ENCODE data around the gene SCUBE3. TPM values are rescaled to one million over a fixed set of nuclear protein-coding genes. Genes with fewer than 3 reads are reported as not detected.

Gene SCUBE3
- total RNA-seq, 1 donor from 2014 or later, result 0.37 TPM

- peak; percentile 33 for DNase-seq (ENCODE audit: low spot score)
Measured at GRCh38 chr6:35181933-35182612, 31.7 kb upstream of the SCUBE3 start.

- DNase-seq (ENCODE audit: low spot score), result no peak
Measured at GRCh38 chr6:35183281-35183680, 30.5 kb upstream of the SCUBE3 start.

GRCh38 chr6:35183935-35184334, 29.8 kb upstream of the SCUBE3 start:
- DNase-seq (ENCODE audit: low spot score), result no peak

- DNase-seq (ENCODE audit: low spot score), result no peak
Measured at GRCh38 chr6:35184580-35185301, 29.0 kb upstream of the SCUBE3 start.

- no peak for DNase-seq (ENCODE audit: low spot score)
Measured at GRCh38 chr6:35185302-35185681, 28.5 kb upstream of the SCUBE3 start.

GRCh38 chr6:35185971-35186370, 27.8 kb upstream of the SCUBE3 start:
- no peak for DNase-seq (ENCODE audit: low spot score)

- DNase-seq (ENCODE audit: low spot score), result no peak
Measured at GRCh38 chr6:35186571-35186970, 27.2 kb upstream of the SCUBE3 start.

- DNase-seq (ENCODE audit: low spot score), result no peak
Measured at GRCh38 chr6:35188886-35189285, 24.9 kb upstream of the SCUBE3 start.

GRCh38 chr6:35190306-35190705, 23.4 kb upstream of the SCUBE3 start:
- no peak for DNase-seq (ENCODE audit: low spot score)

GRCh38 chr6:35191889-35192288, 21.9 kb upstream of the SCUBE3 start:
- DNase-seq (ENCODE audit: low spot score), result no peak

GRCh38 chr6:35192301-35192860, 21.4 kb upstream of the SCUBE3 start:
- DNase-seq (ENCODE audit: low spot score), result no peak

GRCh38 chr6:35194390-35194789, 19.4 kb upstream of the SCUBE3 start:
- no peak for DNase-seq (ENCODE audit: low spot score)

GRCh38 chr6:35195120-35195780, 18.5 kb upstream of the SCUBE3 start:
- no peak for DNase-seq (ENCODE audit: low spot score)

GRCh38 chr6:35197196-35197595, 16.6 kb upstream of the SCUBE3 start:
- DNase-seq (ENCODE audit: low spot score), result no peak

- no peak for DNase-seq (ENCODE audit: low spot score)
Measured at GRCh38 chr6:35199866-35200265, 13.9 kb upstream of the SCUBE3 start.

GRCh38 chr6:35202066-35202546, 11.7 kb upstream of the SCUBE3 start:
- DNase-seq (ENCODE audit: low spot score), result no peak

- no peak for DNase-seq (ENCODE audit: low spot score)
Measured at GRCh38 chr6:35203152-35203670, 10.5 kb upstream of the SCUBE3 start.

- no peak for DNase-seq (ENCODE audit: low spot score)
Measured at GRCh38 chr6:35203680-35204079, 10.1 kb upstream of the SCUBE3 start.

GRCh38 chr6:35206346-35206745, 7.4 kb upstream of the SCUBE3 start:
- DNase-seq (ENCODE audit: low spot score), result no peak

GRCh38 chr6:35208419-35208818, 5.3 kb upstream of the SCUBE3 start:
- DNase-seq (ENCODE audit: low spot score), result no peak

- no peak for DNase-seq (ENCODE audit: low spot score)
Measured at GRCh38 chr6:35209081-35209480, 4.7 kb upstream of the SCUBE3 start.

- no peak for DNase-seq (ENCODE audit: low spot score)
Measured at GRCh38 chr6:35209622-35210247, 4.0 kb upstream of the SCUBE3 start.

Data from mucosa of gallbladder (tissue), 1 donor.